ENCODE measurements around the gene SPPL3.

Gene SPPL3

GRCh38 chr12:120862664-120863063, 41.5 kb downstream of the SPPL3 start:
- Histone ChIP-seq H2BK5ac (ENCODE audit: low read length) (no peak overlapping the region), H2BK120ac (ENCODE audit: low read depth, low read length) (no peak overlapping the region), H3K18ac (ENCODE audit: low read length) (no peak overlapping the region), H3K4me3 (ENCODE audit: low read length) (no peak overlapping the region), H3K4me1 (ENCODE audit: control insufficient read depth, low read depth, low read length) (no peaks in the 10 kb centered on the region), H3K79me2 (ENCODE audit: control insufficient read depth, insufficient read depth, low read length) (peaks cover 7% of the 10 kb centered on the region), H4K5ac (ENCODE audit: low read length) (no peak overlapping the region), H3K4ac (ENCODE audit: low read depth, low read length) (no peak overlapping the region), H3K9ac (ENCODE audit: low read length) (no peak overlapping the region), H3K27ac (ENCODE audit: low read depth, low read length) (no peak overlapping the region), H2BK15ac (replicated peaks; ENCODE audit: low read depth) (no peak overlapping the region), H3K36me3 (ENCODE audit: control insufficient read depth, insufficient read depth, low read length) (no peaks in the 10 kb centered on the region), H3K4me2 (ENCODE audit: low read length) (no peak overlapping the region), H3K23ac (ENCODE audit: low read length) (no peak overlapping the region), H4K8ac (ENCODE audit: low read depth, low read length) (no peak overlapping the region), H2AK5ac (ENCODE audit: low read length) (no peak overlapping the region), H3K79me1 (ENCODE audit: low read length) (peaks cover 10% of the 10 kb centered on the region), H3K27me3 (ENCODE audit: insufficient read depth, low read length, poor library complexity) (no peaks in the 10 kb centered on the region), H3K56ac (ENCODE audit: low read length) (no peak overlapping the region)
- WGBS (ENCODE audit: extremely low coverage, insufficient coverage, low lambda C conversion rate): no CpG with 5 or more reads among the region's 1 CpG
- DNase-seq: no peak

GRCh38 chr12:120861074-120861795, 42.9 kb downstream of the SPPL3 start:
- DNase-seq: no peak
- no peak overlapping the region for H3K4me2 ChIP-seq (ENCODE audit: low read length)
- H2BK5ac ChIP-seq (ENCODE audit: low read length): no peak overlapping the region
- no peaks in the 10 kb centered on the region for H3K4me1 ChIP-seq (ENCODE audit: control insufficient read depth, low read depth, low read length)
- no peak overlapping the region for H3K56ac ChIP-seq (ENCODE audit: low read length)
- no peak overlapping the region for H2AK5ac ChIP-seq (ENCODE audit: low read length)
- no peak overlapping the region for H2BK15ac ChIP-seq (replicated peaks; ENCODE audit: low read depth)
- H3K18ac ChIP-seq (ENCODE audit: low read length): no peak overlapping the region
- no peak overlapping the region for H4K5ac ChIP-seq (ENCODE audit: low read length)
- H3K36me3 ChIP-seq (ENCODE audit: control insufficient read depth, insufficient read depth, low read length): no peaks in the 10 kb centered on the region
- peaks cover 8% of the 10 kb centered on the region for H3K79me2 ChIP-seq (ENCODE audit: control insufficient read depth, insufficient read depth, low read length)
- no peak overlapping the region for H3K4ac ChIP-seq (ENCODE audit: low read depth, low read length)
- H3K27ac ChIP-seq (ENCODE audit: low read depth, low read length): no peak overlapping the region
- no peak overlapping the region for H3K23ac ChIP-seq (ENCODE audit: low read length)
- no peak overlapping the region for H3K9ac ChIP-seq (ENCODE audit: low read length)
- no peak overlapping the region for H3K4me3 ChIP-seq (ENCODE audit: low read length)
- peaks cover 12% of the 10 kb centered on the region for H3K79me1 ChIP-seq (ENCODE audit: low read length)
- H2BK120ac ChIP-seq (ENCODE audit: low read depth, low read length): no peak overlapping the region
- H3K27me3 ChIP-seq (ENCODE audit: insufficient read depth, low read length, poor library complexity): no peaks in the 10 kb centered on the region
- no peak overlapping the region for H4K8ac ChIP-seq (ENCODE audit: low read depth, low read length)
- no CpG with 5 or more reads among the region's 3 CpGs for WGBS (ENCODE audit: extremely low coverage, insufficient coverage, low lambda C conversion rate)

- H3K4ac ChIP-seq (ENCODE audit: low read depth, low read length): no peak overlapping the region
- H3K4me2 ChIP-seq (ENCODE audit: low read length): no peak overlapping the region
- no peaks in the 10 kb centered on the region for H3K27me3 ChIP-seq (ENCODE audit: insufficient read depth, low read length, poor library complexity)
- no peaks in the 10 kb centered on the region for H3K4me1 ChIP-seq (ENCODE audit: control insufficient read depth, low read depth, low read length)
- no peak for DNase-seq
- no peak overlapping the region for H2AK5ac ChIP-seq (ENCODE audit: low read length)
- H4K5ac ChIP-seq (ENCODE audit: low read length): no peak overlapping the region
- no peak overlapping the region for H3K56ac ChIP-seq (ENCODE audit: low read length)
- H3K18ac ChIP-seq (ENCODE audit: low read length): no peak overlapping the region
- H2BK5ac ChIP-seq (ENCODE audit: low read length): no peak overlapping the region
- no peak overlapping the region for H2BK15ac ChIP-seq (replicated peaks; ENCODE audit: low read depth)
- no peak overlapping the region for H3K9ac ChIP-seq (ENCODE audit: low read length)
- H3K79me1 ChIP-seq (ENCODE audit: low read length): peaks cover 8% of the 10 kb centered on the region
- H3K4me3 ChIP-seq (ENCODE audit: low read length): no peak overlapping the region
- H2BK120ac ChIP-seq (ENCODE audit: low read depth, low read length): no peak overlapping the region
- no peak overlapping the region for H3K23ac ChIP-seq (ENCODE audit: low read length)
- no peak overlapping the region for H4K8ac ChIP-seq (ENCODE audit: low read depth, low read length)
- no peaks in the 10 kb centered on the region for H3K36me3 ChIP-seq (ENCODE audit: control insufficient read depth, insufficient read depth, low read length)
- no peak overlapping the region for H3K27ac ChIP-seq (ENCODE audit: low read depth, low read length)
- no CpG with 5 or more reads among the region's 13 CpGs for WGBS (ENCODE audit: extremely low coverage, insufficient coverage, low lambda C conversion rate)
- peaks cover 4% of the 10 kb centered on the region for H3K79me2 ChIP-seq (ENCODE audit: control insufficient read depth, insufficient read depth, low read length)
These were observed 45.7 kb downstream of the SPPL3 start for GRCh38 chr12:120858306-120859088.

GRCh38 chr12:120856980-120857379, 47.2 kb downstream of the SPPL3 start:
- H3K36me3 ChIP-seq (ENCODE audit: control insufficient read depth, insufficient read depth, low read length): no peaks in the 10 kb centered on the region

GRCh38 chr12:120855823-120856588, 48.2 kb downstream of the SPPL3 start:
- Histone ChIP-seq H3K4me3 (ENCODE audit: low read length) (no peak overlapping the region), H2BK15ac (replicated peaks; ENCODE audit: low read depth) (no peak overlapping the region), H3K4ac (ENCODE audit: low read depth, low read length) (no peak overlapping the region), H3K79me1 (ENCODE audit: low read length) (peaks cover 4% of the 10 kb centered on the region), H3K4me1 (ENCODE audit: control insufficient read depth, low read depth, low read length) (no peaks in the 10 kb centered on the region), H2AK5ac (ENCODE audit: low read length) (no peak overlapping the region), H3K27ac (ENCODE audit: low read depth, low read length) (no peak overlapping the region), H3K23ac (ENCODE audit: low read length) (no peak overlapping the region), H3K56ac (ENCODE audit: low read length) (no peak overlapping the region), H3K36me3 (ENCODE audit: control insufficient read depth, insufficient read depth, low read length) (no peaks in the 10 kb centered on the region), H3K4me2 (ENCODE audit: low read length) (no peak overlapping the region), H3K79me2 (ENCODE audit: control insufficient read depth, insufficient read depth, low read length) (peaks cover 1% of the 10 kb centered on the region), H3K9ac (ENCODE audit: low read length) (no peak overlapping the region), H4K8ac (ENCODE audit: low read depth, low read length) (no peak overlapping the region), H4K5ac (ENCODE audit: low read length) (no peak overlapping the region), H3K27me3 (ENCODE audit: insufficient read depth, low read length, poor library complexity) (no peaks in the 10 kb centered on the region), H3K18ac (ENCODE audit: low read length) (no peak overlapping the region), H2BK120ac (ENCODE audit: low read depth, low read length) (no peak overlapping the region), H2BK5ac (ENCODE audit: low read length) (no peak overlapping the region)
- WGBS (ENCODE audit: extremely low coverage, insufficient coverage, low lambda C conversion rate): no CpG with 5 or more reads among the region's 6 CpGs
- DNase-seq: no peak

More at GRCh38 chr12:120856980-120857379, 47.2 kb downstream of the SPPL3 start:
- Histone ChIP-seq H2BK5ac (ENCODE audit: low read length) (no peak overlapping the region), H3K9ac (ENCODE audit: low read length) (no peak overlapping the region), H4K8ac (ENCODE audit: low read depth, low read length) (no peak overlapping the region), H3K79me1 (ENCODE audit: low read length) (peaks cover 3% of the 10 kb centered on the region), H3K56ac (ENCODE audit: low read length) (no peak overlapping the region), H3K18ac (ENCODE audit: low read length) (no peak overlapping the region), H3K23ac (ENCODE audit: low read length) (no peak overlapping the region), H2BK15ac (replicated peaks; ENCODE audit: low read depth) (no peak overlapping the region), H3K27ac (ENCODE audit: low read depth, low read length) (no peak overlapping the region), H3K4me3 (ENCODE audit: low read length) (no peak overlapping the region), H2BK120ac (ENCODE audit: low read depth, low read length) (no peak overlapping the region), H2AK5ac (ENCODE audit: low read length) (no peak overlapping the region), H3K27me3 (ENCODE audit: insufficient read depth, low read length, poor library complexity) (no peaks in the 10 kb centered on the region), H3K4ac (ENCODE audit: low read depth, low read length) (no peak overlapping the region), H3K79me2 (ENCODE audit: control insufficient read depth, insufficient read depth, low read length) (peaks cover 3% of the 10 kb centered on the region), H3K4me1 (ENCODE audit: control insufficient read depth, low read depth, low read length) (no peaks in the 10 kb centered on the region), H3K4me2 (ENCODE audit: low read length) (no peak overlapping the region), H4K5ac (ENCODE audit: low read length) (no peak overlapping the region)
- no CpG with 5 or more reads among the region's 2 CpGs for WGBS (ENCODE audit: extremely low coverage, insufficient coverage, low lambda C conversion rate)
- peak; percentile 19 for DNase-seq
